GM19099 (cell line): ENCODE data around the gene USP38.

Source experiments
- POLR2A ChIP-seq: IDR thresholded peaks from 3 replicates; pipeline ENCODE4 v1.6.1; 2011; ENCODE audit warnings: low read depth; ENCODE audit not compliant: insufficient read length; ENCODE audit errors: extremely low read depth

The USP38 gene

DNA sequence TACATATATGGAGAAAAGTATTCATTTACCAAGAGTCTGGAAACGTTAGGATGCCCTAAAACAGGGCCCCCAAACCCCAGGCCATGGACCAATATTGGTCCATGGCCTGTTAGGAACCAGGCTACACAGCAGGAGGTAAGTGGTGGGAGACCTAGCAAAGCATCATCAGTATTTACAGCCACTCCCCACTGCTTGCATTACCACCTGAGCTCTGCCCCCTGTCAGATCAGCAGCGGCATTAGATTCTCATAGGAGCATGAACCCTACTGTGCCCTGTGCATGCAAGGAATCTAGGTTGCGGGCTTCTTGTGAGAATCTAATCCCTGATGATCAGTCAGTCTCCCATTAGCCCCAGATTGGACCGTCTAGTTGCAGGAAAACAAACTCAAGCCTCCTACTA, 62.3 kb downstream of the USP38 start:
- no peak for TF ChIP-seq POLR2A

DNA sequence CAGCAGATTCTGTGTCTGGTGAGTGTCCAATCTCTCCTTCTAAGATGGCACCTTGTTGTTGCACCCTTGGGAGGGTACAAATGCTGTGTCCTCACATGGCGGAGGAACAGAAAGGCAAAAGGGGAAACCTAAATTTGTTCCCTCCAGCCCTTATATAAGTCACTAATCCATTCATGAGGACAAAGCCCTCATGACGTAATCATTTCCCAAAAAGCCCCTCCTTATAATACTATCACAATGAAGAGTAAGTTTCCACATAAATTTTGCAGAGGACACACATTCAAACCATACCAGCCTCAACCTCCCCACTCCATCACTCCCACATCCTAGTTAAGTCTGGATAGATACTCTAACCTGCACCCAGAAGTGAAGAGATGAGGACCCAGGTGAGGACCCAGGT, 63.1 kb downstream of the USP38 start:
- TF ChIP-seq POLR2A: no peak

DNA sequence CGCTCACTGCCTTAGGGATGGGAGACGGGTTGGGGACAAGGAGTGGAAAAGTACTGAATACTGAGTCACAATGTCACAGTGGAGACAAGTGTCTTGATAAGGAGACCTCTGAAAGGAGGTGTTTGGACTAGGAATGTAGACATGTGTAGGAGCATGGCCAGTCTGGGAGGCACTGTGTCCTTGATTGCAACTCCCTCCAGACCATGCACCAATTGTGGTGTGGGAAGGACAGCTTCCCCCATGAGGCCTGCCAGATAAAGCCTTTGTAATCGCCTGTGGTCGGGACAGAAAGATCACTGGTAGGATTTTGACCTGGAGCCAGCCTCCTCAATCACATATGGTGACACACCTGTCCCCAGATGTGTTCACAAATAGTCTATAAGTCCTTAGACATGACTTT, 64.1 kb downstream of the USP38 start:
- TF ChIP-seq POLR2A: no peak

DNA sequence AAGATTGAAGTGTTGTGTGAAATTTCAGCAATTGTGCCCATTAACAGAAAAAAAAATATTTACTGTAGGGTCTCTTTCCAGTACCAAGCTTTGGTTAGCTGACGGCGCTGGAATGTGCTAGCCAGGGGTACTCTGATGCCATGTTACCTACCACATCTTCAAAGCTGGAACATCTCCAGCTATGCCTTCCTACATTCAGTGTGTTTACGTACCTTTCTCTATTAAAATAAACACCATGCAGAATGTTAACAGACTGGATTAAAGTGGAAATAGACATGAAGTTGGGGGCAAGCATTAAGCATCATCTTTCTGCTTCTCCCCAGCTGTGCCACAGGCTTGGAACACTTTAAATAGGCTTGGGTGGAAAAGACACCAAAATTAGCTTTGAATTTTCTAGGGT, 65.9 kb downstream of the USP38 start:
- TF ChIP-seq POLR2A: no peak

DNA sequence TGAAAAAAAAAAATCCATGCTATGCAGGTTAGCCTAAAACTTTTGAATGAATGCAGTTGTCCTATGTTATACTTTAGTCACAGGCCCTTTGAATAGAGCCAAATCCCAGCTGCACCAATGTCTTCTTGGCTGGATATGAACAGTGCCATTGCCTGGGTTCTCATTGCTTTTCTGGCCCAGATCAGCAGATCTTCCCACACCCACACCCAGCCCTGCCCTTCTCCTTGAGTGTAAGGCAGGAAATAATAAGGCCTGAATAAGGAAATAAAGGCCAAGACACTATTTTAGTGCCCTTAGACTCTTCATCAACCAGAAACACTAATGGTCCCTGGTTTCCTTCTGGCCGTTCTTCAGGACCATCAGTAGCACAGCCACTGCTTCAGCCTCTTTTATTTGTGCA, 66.6 kb downstream of the USP38 start:
- TF ChIP-seq POLR2A: no peak

DNA sequence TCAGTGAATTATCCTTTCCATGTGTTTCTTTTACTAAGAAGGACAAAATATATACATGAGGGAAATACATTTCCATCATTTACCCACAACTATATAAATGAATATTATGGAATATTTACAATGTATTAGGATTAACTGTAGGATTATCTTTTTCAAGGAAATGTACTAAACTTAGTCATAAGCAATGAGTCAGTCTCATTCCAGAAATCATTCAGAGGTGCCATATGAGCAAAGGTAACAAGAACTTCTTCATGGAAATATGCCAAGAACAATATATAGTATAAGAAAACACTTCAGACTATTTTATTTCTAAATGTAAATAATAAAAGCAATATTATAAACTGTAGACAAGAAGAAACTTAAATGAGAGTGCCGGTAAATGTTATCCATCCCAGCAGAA, 67.1 kb downstream of the USP38 start:
- no peak for TF ChIP-seq POLR2A

DNA sequence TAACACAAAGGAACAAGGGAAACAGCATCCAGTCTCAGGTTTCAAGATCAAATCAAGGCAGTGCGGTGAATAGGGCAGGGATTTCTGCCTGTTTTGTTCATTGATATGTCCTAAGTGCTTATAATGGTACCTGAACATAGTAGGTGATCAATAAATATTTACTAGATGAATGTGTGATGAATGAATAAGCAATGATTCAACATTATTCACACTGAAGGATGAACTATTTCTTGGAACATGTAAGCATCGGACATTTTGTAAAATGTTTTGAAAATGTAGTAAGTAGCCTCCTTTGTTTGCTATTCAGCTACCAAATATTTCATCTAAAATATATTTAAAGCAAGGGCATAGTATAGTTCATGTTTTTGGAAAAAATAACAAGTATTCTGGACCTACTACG, 67.8 kb downstream of the USP38 start:
- TF ChIP-seq POLR2A: no peak

DNA sequence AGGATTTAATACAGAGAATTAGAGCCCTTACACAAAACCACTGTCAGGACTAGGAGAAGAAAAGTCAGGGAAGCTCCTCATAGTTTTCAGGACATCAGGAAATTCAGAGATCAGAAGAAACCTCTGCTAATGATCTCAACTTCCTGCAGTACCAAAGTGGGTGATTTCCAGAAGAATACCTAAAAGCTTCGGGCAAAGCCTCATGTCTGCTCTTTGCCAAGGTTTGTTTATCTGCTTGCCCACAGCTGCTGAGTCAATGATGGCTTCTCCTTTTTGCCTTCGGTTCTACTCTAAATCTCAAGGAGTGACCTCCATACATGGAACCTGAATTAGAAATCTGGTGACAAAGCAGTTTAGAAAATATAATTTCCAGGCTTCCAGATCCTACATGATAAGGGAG, 68.4 kb downstream of the USP38 start:
- TF ChIP-seq POLR2A: no peak

DNA sequence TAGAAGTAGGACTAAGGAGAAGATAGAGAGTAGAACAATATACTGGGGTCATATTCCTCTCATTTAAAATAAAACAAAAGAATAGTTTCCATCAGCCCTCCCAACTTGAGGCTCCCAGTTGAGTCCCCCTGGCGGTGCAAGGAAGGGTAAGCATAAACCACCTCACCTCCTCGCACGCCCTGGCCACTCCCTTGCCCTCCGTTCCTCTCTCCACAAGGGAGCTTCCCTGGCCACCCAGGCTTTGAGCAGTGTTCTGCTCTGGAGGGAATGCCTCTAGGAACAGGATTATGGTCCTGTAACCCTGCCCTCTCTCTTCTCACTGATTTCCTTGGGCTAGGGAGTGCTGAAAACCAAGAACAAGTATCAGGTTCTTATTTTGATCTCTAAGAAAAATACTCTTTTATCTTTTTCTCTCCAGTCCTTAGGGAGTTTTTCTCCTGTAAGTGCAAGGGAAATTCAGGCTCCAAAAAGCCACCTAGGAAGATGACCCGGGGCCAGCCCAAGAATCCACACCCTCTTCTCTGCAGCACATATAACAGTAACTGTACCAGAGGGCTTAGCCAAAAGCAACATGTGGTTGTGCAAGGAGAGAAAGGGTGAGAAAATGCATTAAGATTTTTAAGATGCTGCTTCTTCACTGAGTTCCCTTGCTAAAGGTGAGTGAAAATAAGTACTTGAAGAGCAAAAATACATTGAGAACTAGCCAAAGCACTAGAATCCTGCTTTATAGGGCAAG, 69.9 kb downstream of the USP38 start:
- no peak for TF ChIP-seq POLR2A

DNA sequence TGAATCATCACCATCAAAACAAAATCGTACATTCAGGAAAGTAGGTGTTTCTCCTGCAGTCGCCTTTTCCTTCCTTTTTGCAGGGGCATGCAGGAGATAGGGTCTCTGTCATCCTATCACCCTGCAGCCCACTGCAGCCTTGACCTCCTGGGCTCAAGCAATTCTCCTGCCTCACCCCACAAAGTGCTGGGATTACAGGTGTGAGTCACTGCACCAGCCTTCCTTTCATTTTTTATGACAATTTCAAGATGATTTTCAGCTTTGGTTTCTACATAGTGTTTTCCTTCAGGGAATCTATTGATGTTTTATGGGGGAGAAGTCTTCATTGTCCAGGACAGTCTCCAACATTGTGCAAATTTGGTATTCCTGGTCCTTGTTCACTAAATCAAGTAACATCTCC, 71.7 kb downstream of the USP38 start:
- TF ChIP-seq POLR2A: no peak

DNA sequence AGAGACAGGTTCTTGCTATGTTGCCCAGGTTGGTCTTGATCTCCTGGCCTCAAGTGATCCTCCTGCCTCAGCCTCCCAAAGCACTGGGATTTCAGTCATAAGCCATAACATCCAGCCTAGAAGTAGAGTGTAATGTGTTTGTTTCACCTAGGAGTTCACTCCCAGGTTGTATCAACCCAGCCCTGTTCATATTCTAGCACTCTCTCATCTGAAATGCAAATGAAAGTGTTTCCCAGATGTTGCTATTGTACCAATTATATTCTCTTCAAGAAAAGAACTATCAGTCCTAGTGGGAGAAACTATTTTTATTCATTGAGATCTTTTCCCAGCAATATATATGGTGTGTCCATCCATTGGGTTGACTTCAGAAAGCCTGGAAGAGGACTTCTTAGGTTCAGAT, 72.6 kb downstream of the USP38 start:
- no peak for TF ChIP-seq POLR2A

DNA sequence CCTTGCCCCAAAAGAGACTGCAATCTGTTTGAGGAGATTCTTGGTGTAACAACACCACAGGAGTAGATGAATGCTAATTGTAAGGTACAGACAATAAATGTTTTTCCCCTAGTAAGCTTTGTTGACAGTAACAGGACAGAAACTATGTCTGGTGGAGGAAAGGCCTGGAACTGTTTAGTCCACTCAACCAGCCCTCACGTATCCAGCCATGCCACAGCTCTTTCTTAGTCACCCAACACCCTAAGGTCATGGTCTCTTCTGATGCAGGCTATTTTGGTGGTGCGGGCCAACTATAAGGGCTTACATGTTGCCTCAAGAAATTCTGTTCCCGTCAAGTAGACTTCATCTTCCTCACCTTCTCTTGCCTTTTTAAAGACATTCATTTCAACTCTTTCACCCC, 76.0 kb downstream of the USP38 start:
- TF ChIP-seq POLR2A: no peak

DNA sequence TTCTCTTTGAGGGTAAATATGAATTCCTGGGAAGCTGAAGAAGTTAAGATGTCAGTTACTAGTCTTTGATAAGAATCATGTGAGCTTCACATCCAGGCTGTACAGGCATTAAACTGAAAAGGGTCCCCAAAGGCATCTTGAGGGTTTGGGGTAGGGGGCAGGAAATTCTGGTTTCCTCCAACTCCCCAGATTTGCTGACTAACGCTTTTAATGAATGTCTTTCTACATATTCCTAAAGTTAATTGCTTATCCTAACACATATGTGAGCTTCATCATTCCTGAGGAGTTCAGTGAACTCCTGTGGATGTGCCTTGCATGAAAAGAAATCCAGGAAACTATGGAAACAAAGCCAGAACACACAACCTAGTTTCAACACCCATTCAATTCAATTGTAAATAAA, 78.1 kb downstream of the USP38 start:
- TF ChIP-seq POLR2A: no peak

DNA sequence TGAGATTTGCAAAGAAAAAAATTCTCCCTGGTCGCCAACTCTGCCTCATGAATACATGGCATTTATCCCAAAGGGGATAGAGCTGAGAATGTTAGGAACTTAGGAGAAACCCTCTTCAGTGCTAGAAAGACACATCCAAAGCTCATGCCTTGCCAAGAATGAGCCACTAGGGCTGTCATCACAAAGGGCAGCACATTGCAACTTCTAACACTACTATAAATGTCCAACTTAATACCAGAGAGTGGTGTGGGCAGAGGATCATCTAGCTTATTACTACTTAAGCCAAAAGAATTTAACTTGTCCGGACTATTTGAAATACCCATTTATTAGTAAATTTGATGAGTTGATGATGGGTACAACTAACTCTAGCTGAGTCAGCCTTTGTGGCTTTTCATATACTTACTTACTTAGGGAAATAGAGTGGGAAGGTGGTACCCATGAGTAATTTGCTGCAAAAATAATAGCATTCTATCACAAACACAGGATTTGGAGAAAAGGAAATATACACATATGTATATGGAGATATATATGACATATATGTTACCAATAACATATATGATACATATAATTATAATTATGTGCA, 85.6 kb downstream of the USP38 start:
- no peak for TF ChIP-seq POLR2A
